Keratinocyte (primary cell): ENCODE data around the gene KRTAP5-3.

Source experiments
- CTCF ChIP-seq, 3 experiments: IDR thresholded peaks in 1 of 3; conservative IDR thresholded peaks in 1 of 3; optimal IDR thresholded peaks in 1 of 3; 2 replicates in 2 of 3; 3 replicates in 1 of 3; pipeline versions ENCODE3 to v1.5.1; 2011; ENCODE audit warnings: low read length in 3 of 3, mild to moderate bottlenecking in 3 of 3, moderate library complexity in 2 of 3, control low read depth in 1 of 3, inconsistent platforms in 1 of 3; ENCODE audit not compliant: insufficient read depth in 2 of 3; ENCODE audit errors: extremely low read depth in 1 of 3
- EZH2 ChIP-seq: IDR thresholded peaks from one replicate; pipeline ENCODE4 v1.6.1; 2012; ENCODE audit warnings: inconsistent platforms, mild to moderate bottlenecking, low read length, moderate library complexity

GRCh38 chr11:1559111-1559951, 48.9 kb downstream of the KRTAP5-3 start:
- TF ChIP-seq CTCF (optimal IDR thresholded peaks at IDR 0.05 in 1 of 3, IDR thresholded peaks at IDR 0.05 in 1 of 3, conservative IDR thresholded peaks at IDR 0.05 in 1 of 3; ENCODE audit: extremely low read depth in 1 of 3, insufficient read depth in 2 of 3, low read length in 3 of 3) (no peak), EZH2 (no peak)
